Transverse colon (tissue), 4 donors: ENCODE measurements around the gene BUB3.

Source experiments
- POLR2A ChIP-seq: fragments of 450-650 bp; IDR thresholded peaks from one replicate; pipeline ENCODE4 v1.6.1; 2016; ENCODE audit warnings: antibody characterized with exemption, mild to moderate bottlenecking, moderate library complexity
- POLR2AphosphoS5 ChIP-seq, 3 donors: sonication (generic); formaldehyde crosslinking; IDR thresholded peaks; one replicate each; pipeline ENCODE4 v1.6.1; 2016; ENCODE audit warnings: antibody characterized with exemption in 3 of 3
- TF ChIP-seq, protein P1 (sequence below), 5 experiments: fragments of 200-600 bp in 3 of 5; fragments of 450-650 bp in 2 of 5; sonication (generic) in 3 of 5; IDR thresholded peaks; 1 replicate in 2 of 5; 2 replicates in 3 of 5; pipeline ENCODE4 v1.5.1; 2016 to 2017; ENCODE audit warnings: antibody characterized with exemption in 5 of 5, inconsistent platforms in 3 of 5, mild to moderate bottlenecking in 2 of 5, moderate library complexity in 1 of 5

DNA sequence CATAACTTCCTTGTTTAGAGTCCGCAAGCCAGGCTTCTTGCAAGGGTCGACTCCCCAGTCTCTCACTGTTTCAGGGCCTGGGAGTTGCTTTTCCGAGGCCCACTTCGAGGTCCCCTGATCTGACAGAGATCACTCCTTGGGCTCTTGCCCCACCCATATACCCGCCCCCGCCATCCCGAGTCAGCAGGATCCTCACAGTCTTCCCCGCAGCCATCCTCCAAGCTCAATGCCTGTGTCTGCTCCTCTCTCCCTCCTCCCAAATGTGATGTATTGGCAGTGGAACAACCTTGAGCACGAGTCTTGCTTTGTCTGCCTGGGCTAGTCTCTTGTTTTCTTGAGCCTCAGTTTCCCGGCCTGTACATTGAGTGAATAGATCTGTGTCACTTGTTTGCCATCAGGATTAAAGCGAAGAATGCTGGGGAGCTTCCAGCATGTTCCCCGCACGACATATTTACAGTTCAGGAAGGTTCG is 8.6 kb upstream of the BUB3 start:
- no peak for TF ChIP-seq POLR2AphosphoS5 (IDR thresholded peaks at IDR 0.05)
- TF ChIP-seq, protein P1, sequence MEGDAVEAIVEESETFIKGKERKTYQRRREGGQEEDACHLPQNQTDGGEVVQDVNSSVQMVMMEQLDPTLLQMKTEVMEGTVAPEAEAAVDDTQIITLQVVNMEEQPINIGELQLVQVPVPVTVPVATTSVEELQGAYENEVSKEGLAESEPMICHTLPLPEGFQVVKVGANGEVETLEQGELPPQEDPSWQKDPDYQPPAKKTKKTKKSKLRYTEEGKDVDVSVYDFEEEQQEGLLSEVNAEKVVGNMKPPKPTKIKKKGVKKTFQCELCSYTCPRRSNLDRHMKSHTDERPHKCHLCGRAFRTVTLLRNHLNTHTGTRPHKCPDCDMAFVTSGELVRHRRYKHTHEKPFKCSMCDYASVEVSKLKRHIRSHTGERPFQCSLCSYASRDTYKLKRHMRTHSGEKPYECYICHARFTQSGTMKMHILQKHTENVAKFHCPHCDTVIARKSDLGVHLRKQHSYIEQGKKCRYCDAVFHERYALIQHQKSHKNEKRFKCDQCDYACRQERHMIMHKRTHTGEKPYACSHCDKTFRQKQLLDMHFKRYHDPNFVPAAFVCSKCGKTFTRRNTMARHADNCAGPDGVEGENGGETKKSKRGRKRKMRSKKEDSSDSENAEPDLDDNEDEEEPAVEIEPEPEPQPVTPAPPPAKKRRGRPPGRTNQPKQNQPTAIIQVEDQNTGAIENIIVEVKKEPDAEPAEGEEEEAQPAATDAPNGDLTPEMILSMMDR (IDR thresholded peaks at IDR 0.05), result no peak
- no peak for TF ChIP-seq POLR2A
